Eye (tissue), 1 donor: Measurements from ENCODE around the gene TIAM1.

Source experiments
- DNase-seq: peaks from one replicate; pipeline ENCODE4 v3.0.0-alpha.2; 2015

TIAM1 gene

GRCh38 chr21:31343680-31344480 is at the start of gene TIAM1:
TIAM1 (minus strand) TSS chr21:31344261; CDS start chr21:31266972, 77,289 bp downstream.
- peak; percentile 82 for DNase-seq

DNA sequence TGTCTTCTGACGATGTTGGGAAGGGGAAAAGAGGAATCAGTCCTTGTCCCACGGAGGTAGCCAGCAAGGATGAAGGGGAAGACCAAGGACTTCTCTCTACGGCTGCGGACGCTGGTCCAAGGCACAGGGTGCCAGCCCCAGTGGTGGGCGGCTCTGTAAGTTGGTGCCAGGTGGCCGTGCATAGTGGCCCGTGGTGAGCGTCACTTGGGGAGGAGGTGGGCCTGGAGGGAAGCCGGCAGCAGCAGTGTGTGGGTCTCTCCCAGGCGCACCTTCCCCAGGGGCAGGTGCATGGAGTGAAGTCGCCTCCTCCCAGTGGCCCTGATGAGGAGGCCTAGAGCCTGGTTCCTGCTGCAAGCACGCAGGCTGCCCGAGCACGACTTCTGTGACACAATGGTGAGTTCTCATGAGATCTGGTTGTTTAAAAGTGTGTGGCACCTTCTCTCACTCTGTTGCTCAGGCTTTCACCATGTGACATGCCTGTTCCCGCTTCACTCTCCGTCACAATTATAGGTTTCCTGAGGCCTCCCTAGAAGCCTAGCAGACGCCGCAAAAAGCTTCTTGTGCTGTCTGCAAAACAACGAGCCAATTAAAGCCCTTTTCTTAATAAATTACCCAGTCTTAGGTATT is 43.6 kb upstream of the TIAM1 start:
- no peak for DNase-seq

GRCh38 chr21:31386006-31386405 is 41.9 kb upstream of the TIAM1 start:
- no peak for DNase-seq

DNA sequence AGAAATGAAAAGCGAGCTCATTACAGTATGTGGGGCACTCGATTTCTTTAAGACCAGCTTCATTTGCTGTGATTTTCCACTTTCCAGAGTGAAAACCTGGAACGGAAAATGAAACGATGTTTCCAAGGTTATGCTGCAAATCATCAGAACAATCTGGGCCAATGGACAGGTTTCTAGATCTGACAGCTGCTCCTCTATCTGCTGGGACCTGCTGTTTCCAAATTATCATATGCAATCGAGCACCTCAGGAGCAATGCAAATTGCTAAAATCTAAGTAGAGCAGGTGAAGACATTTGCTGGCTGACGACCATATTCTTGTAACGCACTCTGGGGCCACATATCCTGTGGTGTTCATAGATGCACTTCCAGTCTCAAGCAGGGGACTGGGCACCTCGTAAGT is 39.7 kb upstream of the TIAM1 start:
- no peak for DNase-seq

DNA sequence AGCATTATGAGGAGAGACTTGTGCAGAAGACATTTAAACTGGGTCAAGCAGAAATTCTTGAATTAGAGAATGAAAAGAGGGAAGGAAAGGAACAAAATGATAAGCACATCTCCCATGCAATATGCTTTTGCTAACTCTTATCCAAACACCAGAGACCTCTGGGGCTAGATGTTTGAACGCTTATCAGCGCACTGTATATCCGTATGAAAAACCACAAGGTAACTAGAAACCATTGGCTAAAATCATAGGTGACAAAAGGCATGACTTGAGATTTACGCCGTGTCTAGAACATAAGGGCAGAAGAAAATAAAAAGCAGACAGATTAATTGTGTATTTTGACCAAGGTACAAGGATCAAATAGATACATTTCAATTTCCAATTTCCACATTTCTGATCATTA is 38.0 kb upstream of the TIAM1 start:
- no peak for DNase-seq

DNA sequence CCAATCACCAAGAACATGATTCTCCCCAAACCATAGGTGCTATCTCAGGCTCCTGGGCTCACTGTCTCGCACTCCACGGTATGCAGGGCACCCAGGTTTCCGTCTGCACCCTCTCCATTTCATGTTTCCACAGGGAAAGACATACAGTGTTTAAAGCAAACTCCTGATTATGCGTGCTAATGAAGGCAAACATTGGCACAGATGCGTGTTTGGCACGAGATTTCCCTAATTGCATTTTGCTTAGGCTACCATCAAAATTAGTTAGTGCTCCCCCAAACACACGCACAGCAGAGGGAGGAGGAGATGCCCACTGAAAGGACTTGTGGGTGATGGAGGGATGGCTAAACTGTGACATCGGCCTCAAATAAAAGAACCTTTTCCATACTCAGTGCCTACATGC is 32.2 kb upstream of the TIAM1 start:
- DNase-seq, result no peak

- no peak for DNase-seq
Measured at GRCh38 chr21:31374395-31374794, 30.3 kb upstream of the TIAM1 start.

DNA sequence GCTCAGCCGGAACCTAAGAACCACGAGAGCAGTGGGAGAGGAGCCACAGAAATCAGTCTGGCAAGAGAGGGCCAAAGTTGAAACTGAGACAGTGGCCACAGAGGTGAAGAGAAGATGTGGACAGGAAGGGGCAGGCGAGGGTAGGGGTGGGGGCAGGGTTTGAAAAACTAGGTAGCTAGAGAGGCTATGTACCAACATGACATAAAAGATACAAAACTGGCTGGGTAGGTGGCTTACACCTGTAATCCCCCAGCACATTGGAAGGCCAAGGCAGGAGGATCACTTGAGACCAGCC is 28.4 kb upstream of the TIAM1 start:
- no peak for DNase-seq

- no peak for DNase-seq
Measured at GRCh38 chr21:31371715-31372470, 27.8 kb upstream of the TIAM1 start.

DNA sequence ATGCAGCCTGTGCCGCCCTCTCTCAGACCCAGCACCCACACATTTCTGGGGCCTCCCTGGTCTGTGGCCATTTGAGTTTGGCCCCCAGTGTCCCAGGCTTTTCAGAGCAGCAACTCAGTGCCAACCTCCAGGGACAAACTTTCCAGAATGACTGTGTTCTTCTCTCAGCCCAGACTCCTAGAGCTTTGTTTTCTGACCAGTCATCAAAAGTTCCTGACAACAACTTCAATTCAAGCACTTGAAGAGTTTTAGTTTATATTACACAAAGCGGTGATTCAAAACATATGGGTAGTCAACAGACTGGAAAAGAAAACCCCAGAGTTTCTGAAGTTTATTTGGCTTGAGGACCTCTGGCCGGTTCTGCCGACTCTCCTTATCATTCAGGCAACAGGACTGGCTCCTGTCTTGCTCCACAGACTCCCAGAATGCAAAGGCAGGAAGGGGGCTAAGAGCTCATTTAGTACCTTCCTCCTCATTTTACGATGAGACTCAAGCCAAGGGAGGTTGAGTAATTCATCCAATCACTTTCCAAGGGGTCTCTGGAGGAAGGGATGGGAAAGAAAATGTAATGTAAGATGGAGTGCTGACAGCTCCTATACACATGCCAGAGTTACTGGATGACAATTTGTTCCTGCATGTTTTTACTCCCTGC is 27.0 kb upstream of the TIAM1 start:
- no peak for DNase-seq

GRCh38 chr21:31370281-31370892 is 26.3 kb upstream of the TIAM1 start:
- no peak for DNase-seq

- no peak for DNase-seq
Measured at GRCh38 chr21:31368361-31368760, 24.3 kb upstream of the TIAM1 start.

GRCh38 chr21:31367801-31368200 is 23.7 kb upstream of the TIAM1 start:
- DNase-seq, result no peak

DNA sequence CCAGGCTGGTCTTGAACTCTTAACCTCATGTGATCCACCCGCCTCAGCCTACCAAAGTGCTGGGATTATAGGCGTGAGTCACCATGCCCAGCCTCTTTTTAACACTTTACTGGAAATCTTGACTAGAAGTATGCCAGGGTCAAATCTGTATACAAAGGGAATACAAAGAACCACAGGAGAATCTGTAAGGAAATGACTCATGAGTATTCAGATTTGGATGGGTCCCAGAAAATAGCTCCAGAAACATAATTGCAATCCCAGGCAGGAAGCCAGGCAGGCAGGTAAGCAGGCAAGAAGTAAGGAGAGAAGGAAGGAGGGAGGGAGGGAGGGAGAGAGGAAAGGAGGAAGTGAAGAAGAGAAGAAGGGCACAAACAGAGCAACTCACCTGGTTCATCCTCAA is 22.8 kb upstream of the TIAM1 start:
- DNase-seq, result no peak

DNA sequence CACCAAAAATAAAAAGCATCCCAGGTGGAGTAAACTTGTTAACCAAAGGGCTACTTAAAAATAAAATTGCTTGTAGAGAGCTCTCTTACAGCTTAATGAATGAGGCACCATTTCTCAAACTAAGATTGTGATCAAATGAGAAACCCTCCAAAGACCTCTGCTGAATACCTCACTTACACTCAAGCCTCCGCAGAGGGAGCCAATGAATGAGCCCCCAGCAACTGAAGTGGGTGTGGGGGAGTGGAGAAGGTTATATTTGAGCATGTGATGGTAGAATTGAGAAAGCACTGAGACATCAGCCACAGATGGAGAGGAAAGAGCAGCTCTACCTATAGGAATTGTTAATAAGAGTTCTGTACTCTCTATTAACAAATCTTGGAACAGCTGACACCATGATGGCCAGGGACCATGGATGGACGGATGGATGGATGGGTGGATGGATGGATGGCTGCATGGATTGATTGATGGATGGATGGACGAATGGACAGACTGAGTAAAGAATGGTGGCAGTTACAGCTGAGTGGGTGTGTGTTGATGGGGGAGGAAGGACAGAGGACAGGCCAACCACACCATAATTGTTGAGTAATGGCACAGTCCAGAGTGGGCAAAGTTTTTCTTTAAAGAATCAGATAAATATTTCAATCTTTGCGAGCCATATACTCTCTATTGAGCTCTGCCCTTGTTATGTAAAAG is 20.3 kb upstream of the TIAM1 start:
- DNase-seq, result no peak

DNA sequence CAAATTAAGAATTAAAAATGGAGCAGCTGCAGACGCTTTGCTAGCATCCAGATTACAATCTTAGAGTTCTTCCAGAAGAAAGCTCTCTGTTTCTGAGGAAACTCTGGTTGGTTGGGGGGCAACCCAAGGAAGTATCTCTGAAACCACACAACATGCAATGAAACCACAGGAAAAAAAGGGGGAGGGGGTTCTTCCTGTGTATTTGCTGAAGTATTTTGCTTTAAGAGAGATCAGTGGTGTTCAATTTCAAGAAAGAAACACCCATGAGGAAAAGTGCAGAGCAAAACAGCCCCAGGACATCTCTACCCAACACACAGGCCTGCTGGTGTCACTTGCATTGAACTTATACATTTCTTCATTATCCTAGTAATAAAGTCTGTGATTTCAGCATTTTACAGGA is 19.7 kb upstream of the TIAM1 start:
- no peak for DNase-seq

DNA sequence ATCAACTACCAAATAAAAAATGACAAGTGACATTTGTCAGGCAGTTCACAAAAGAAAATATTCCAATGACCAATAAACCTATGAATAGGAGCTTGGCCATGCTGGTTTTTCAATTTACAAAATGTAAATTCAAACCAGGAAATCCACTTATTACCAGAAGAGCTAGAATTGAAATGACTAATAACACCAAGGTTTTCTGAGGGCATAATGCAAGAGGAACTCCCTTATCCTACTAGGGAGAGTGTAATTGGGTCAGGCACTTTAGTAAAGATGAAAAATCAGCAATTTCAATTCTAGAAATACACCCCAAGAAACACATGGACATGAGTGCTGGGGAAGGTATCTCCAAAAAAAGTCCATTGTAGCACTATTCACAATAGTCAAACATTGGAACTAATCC is 16.7 kb upstream of the TIAM1 start:
- no peak for DNase-seq

- DNase-seq, result no peak
Measured at GRCh38 chr21:31358158-31358557, 14.1 kb upstream of the TIAM1 start.

GRCh38 chr21:31356440-31356839 is 12.4 kb upstream of the TIAM1 start:
- DNase-seq, result no peak

DNA sequence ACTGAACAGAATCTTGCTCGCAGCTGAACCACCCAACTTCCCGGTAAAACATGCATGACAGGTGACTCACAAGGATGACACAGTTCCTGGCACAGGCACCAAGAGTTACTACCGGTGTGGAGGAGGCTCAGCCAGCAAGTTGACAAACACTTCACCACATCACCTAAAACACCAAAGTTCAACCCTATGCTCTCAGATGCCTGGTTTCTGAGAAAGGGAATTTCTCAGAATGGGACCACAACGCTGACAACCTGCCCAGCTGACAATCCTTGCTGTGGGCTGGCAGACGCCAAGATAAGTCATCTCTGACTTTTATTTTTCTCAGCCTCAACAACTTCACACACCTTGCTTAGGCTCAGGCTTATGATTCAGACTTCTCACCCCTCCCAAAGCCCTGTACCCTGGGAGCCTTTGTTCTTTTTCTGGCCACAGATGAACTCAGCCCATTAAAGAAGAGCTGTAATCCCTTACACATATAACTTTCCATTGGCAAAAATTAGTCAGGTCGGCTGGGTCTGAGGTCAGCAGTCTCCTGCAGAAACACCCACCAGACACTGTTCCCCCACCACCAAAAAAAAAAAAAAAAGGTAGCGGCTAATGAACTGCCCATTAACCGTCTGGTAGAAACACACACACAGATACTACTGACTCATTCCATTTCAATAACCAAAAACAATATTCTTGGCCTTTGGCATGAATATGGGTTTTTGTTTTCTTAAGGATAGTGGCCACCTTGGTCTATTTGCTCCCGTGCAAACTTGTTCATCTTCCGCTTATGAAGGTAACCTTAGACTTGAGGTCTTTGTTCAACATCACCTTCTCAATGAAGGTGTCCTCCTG is 10.8 kb upstream of the TIAM1 start:
- DNase-seq, result no peak

DNA sequence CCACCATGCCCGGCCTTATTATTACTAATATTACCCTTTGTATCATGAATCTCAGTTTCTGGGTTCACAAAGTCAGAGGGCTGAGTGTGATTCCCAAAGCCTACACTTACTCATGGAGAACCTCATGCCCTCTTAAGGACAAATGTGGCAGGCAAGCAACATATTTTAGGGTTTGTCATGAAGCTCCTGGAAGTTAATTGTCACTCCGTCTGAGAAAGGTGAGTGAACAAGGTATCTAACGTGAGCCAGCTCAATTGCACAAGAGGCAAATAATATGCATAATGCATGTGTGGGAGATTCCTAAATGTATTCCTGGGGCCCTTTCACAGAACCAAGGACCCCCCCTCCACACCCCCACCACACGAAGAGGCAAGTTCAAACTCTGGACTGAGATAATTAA is 10.1 kb upstream of the TIAM1 start:
- no peak for DNase-seq

DNA sequence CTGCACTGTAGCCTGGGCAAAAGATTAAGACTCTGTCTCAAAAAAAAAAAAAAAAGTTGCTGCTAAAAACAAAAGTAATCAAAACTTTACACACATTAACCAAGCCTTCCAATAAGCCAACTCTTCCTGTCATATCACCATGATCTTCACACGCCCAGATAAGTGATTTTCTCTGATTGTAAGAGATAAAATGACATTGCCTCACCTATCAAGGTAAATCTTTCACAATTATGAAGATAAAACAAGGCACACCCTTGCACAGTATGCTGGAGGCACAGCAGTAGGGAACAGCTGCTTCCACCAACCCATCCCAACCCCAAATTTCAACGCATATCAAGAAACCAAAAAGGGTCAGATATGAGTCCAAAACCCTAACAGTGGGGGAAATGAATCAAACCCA is 8.8 kb upstream of the TIAM1 start:
- DNase-seq, result no peak
